GM12892 (cell line): ENCODE measurements around the gene THOP1.

Experiments
- POLR2A ChIP-seq: IDR thresholded peaks from 2 replicates; pipeline ENCODE4 v1.6.1; 2011; ENCODE audit warnings: low read depth, low read length, control low read depth
- TAF1 ChIP-seq: IDR thresholded peaks from 2 replicates; pipeline ENCODE4 v1.6.1; 2011; ENCODE audit warnings: low read depth, mild to moderate bottlenecking, control low read depth, low read length, borderline replicate concordance

DNA sequence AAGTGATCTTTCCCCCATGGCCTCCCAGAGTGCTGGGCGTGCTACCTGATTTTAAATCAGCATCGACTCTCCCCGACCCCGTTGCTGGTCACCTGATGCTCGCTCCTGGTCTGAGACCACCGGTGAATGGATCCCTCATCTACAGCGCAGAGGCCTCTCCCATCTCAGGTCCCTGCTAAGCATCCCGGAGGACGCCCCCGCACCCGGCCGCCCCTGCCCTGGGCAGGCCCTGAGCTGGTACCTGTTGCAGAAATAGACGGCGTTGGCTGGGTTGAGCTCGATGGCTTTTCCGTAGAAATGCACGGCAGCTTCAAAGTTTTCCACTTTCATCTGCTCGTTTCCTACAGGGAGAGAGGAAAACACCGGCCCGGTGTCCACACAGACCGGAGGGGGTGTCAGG is 20.4 kb upstream of the THOP1 start:
- TF ChIP-seq POLR2A (no peak), TAF1 (no peak)
